K562 (cell line): ENCODE measurements around the gene PAN2. TPM values are rescaled to one million over a fixed set of nuclear protein-coding genes. Genes with fewer than 3 reads are reported as not detected.

ENCODE experiments used
- CEBPG ChIP-seq, 3 experiments: fragments of 200-800 bp in 1 of 3; sonication (Bioruptor generic) in 1 of 3; sonication (generic) in 1 of 3; formaldehyde crosslinking in 1 of 3; IDR thresholded peaks in 2 of 3; conservative IDR thresholded peaks in 1 of 3; 2 replicates each; pipeline versions ENCODE4 v1.6.1 to v1.8.0; 2016 to 2022; ENCODE audit warnings: missing compliant biosample characterization in 2 of 3, missing genetic modification characterization in 2 of 3, mild to moderate bottlenecking in 1 of 3, missing genetic modification reagents in 1 of 3
- DACH1 ChIP-seq: fragments of 450-650 bp; IDR thresholded peaks from 2 replicates; pipeline ENCODE4 v1.6.1; 2018; ENCODE audit not compliant: partially characterized antibody
- EGR1 ChIP-seq: fragments of 450-650 bp; conservative IDR thresholded peaks from 2 replicates; pipeline ENCODE4 v1.6.1; 2017; ENCODE audit warnings: mild to moderate bottlenecking
- GATAD2A ChIP-seq: fragments of 450-650 bp; IDR thresholded peaks from 2 replicates; pipeline ENCODE4 v1.6.1; 2017
- KLF6 ChIP-seq: fragments of 250-450 bp; sonication (Bioruptor Pico); IDR thresholded peaks from 2 replicates; pipeline ENCODE4 v1.4.0; 2020; ENCODE audit warnings: mild to moderate bottlenecking, moderate library complexity, borderline replicate concordance
- MAFF ChIP-seq: IDR thresholded peaks from 2 replicates; pipeline ENCODE4 v1.6.1; 2012; ENCODE audit warnings: low read length, improper control_type of control experiment
- NRF1 ChIP-seq, 2 experiments: fragments of 450-650 bp; IDR thresholded peaks in 1 of 2; conservative IDR thresholded peaks in 1 of 2; 2 replicates each; pipeline ENCODE4 v1.6.1; 2014; ENCODE audit warnings: mild to moderate bottlenecking in 2 of 2
- PHF8 ChIP-seq: fragments of 200-600 bp; sonication (generic); IDR thresholded peaks from 2 replicates; pipeline ENCODE4 v1.6.1; 2012; ENCODE audit warnings: mixed run types, mild to moderate bottlenecking, inconsistent platforms, low read length, moderate library complexity, borderline replicate concordance
- SRF ChIP-seq, 2 experiments: fragments of 250-450, 450-650 bp in 1 of 2; sonication (Bioruptor Pico) in 1 of 2; sonication (generic) in 1 of 2; formaldehyde crosslinking; IDR thresholded peaks; 2 replicates each; pipeline versions ENCODE4 v1.5.0 to v1.5.1; 2020 to 2022; ENCODE audit warnings: mild to moderate bottlenecking in 1 of 2, missing genetic modification reagents in 1 of 2
- STAT5B ChIP-seq: fragments of 250-450 bp; sonication (Bioruptor Pico); IDR thresholded peaks from 2 replicates; pipeline ENCODE4 v1.8.0; 2021; ENCODE audit warnings: mild to moderate bottlenecking, inconsistent platforms
- ZNF445 ChIP-seq: fragments of 250-450 bp; sonication (Bioruptor Pico); IDR thresholded peaks from 2 replicates; pipeline ENCODE4 v1.4.0; 2020; ENCODE audit warnings: low read depth, mild to moderate bottlenecking, moderate library complexity
- ZNF57 ChIP-seq: fragments of 450-650 bp; formaldehyde crosslinking; IDR thresholded peaks from 2 replicates; pipeline ENCODE4 v1.4.0; 2020; ENCODE audit warnings: mild to moderate bottlenecking, moderate library complexity
- ZNF583 ChIP-seq: fragments of 250-450 bp; sonication (Bioruptor Pico); IDR thresholded peaks from 2 replicates; pipeline ENCODE4 v1.4.0; 2020
- ZNF830 ChIP-seq: fragments of 250-450 bp; sonication (Bioruptor Pico); IDR thresholded peaks from 2 replicates; pipeline ENCODE4 v1.5.0; 2021; ENCODE audit warnings: mild to moderate bottlenecking
- polyA plus RNA-seq, 8 experiments: library from polyadenylated mRNA; depleted of rRNA in 4 of 8; stranded (reverse) in 5 of 8; unstranded in 3 of 8; fragments of >200 nt; fragmentation: Nextera tagmentation in 2 of 8; fragmentation: Illumina TruSeq in 1 of 8; extraction: Ambion mirVana in 2 of 8; extraction: Trizol in 1 of 8; gene quantifications; 2 replicates each; pipeline versions ENCODE4 v1.2.1 to v1.2.3, GENCODE V29; 2011 to 2014; ENCODE audit warnings: inconsistent platforms in 1 of 8, missing spikeins in 1 of 8
- total RNA-seq, 7 experiments: library from RNA; depleted of rRNA in 6 of 7; stranded (reverse); fragments of >200 nt in 6 of 7; fragmentation: Illumina TruSeq in 2 of 7; extraction: Trizol in 2 of 7; gene quantifications; 2 replicates each; pipeline versions ENCODE4 v1.2.1 to v1.2.3, GENCODE V29; 2011 to 2021; ENCODE audit warnings: low replicate concordance in 1 of 7
- TF ChIP-seq, protein P1 (sequence below): fragments of 200-800 bp; sonication (Bioruptor generic); IDR thresholded peaks from 2 replicates; pipeline ENCODE4 v1.6.1; 2017; ENCODE audit warnings: missing genetic modification characterization, missing compliant biosample characterization
- TF ChIP-seq, protein P2 (sequence below): fragments of 450-650 bp; IDR thresholded peaks from 2 replicates; pipeline ENCODE4 v1.6.1; 2016; ENCODE audit warnings: mild to moderate bottlenecking
- TF ChIP-seq, protein P3 (sequence below): sonication (generic); formaldehyde crosslinking; IDR thresholded peaks from 2 replicates; pipeline ENCODE4 v1.8.0; 2023; ENCODE audit warnings: mild to moderate bottlenecking, missing genetic modification reagents
- TF ChIP-seq, protein P4 (sequence below): sonication (generic); formaldehyde crosslinking; IDR thresholded peaks from 2 replicates; pipeline ENCODE4 v1.4.0; 2020; ENCODE audit warnings: mild to moderate bottlenecking, missing genetic modification reagents

PAN2 gene
- total and polyA plus RNA-seq, 9 of the 15 experiments (the other 6 are each of a cell fraction or from before 2014, with no cell fraction given), result 15.0 to 66.1 (median 25.9) TPM

DNA sequence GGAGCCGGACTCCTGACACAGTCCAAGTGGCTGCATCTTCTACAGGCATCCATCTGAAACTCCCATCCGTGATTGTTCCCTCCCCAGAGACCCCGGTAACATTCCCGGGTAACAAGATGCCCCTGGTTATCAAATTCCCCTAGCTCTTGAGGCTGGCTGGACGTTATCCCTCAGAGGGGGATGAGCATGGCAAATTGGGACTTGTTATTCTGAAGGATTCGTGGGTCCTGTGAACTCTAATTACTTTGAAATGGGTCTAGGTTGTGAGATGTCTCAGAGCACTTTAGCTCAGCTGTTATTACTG lies 642 bp upstream of the PAN2 start (continued):
- TF ChIP-seq, protein P1, sequence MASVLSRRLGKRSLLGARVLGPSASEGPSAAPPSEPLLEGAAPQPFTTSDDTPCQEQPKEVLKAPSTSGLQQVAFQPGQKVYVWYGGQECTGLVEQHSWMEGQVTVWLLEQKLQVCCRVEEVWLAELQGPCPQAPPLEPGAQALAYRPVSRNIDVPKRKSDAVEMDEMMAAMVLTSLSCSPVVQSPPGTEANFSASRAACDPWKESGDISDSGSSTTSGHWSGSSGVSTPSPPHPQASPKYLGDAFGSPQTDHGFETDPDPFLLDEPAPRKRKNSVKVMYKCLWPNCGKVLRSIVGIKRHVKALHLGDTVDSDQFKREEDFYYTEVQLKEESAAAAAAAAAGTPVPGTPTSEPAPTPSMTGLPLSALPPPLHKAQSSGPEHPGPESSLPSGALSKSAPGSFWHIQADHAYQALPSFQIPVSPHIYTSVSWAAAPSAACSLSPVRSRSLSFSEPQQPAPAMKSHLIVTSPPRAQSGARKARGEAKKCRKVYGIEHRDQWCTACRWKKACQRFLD (CRISPR knock-in tag), result 0 out of 2 replicates have a peak, but pooled peaks have one; percentile 1
- TF ChIP-seq ZNF583 (CRISPR knock-in tag) (no peak), CEBPG (CRISPR knock-in tag; IDR thresholded peaks at IDR 0.05) (no peak), CEBPG (tag; conservative IDR thresholded peaks at IDR 0.05 in 1 of 2, IDR thresholded peaks at IDR 0.05 in 1 of 2) (no peak), SRF (CRISPR knock-in tag; IDR thresholded peaks at IDR 0.05) (peak in 1 of 2 experiments; percentile 28; a peak in 1 of 4 replicates), ZNF57 (CRISPR knock-in tag) (peak; percentile 60; the same call in 1 of the 2 replicates), GATAD2A (no peak), MAFF (no peak), STAT5B (CRISPR knock-in tag) (no peak), NRF1 (conservative IDR thresholded peaks at IDR 0.05 in 1 of 2, IDR thresholded peaks at IDR 0.05 in 1 of 2) (no peak), KLF6 (0 out of 2 replicates have a peak, but pooled peaks have one; percentile 15), EGR1 (no peak), PHF8 (no peak), DACH1 (no peak), ZNF445 (CRISPR knock-in tag) (no peak), ZNF830 (CRISPR knock-in tag) (no peak)
- TF ChIP-seq, protein P2, sequence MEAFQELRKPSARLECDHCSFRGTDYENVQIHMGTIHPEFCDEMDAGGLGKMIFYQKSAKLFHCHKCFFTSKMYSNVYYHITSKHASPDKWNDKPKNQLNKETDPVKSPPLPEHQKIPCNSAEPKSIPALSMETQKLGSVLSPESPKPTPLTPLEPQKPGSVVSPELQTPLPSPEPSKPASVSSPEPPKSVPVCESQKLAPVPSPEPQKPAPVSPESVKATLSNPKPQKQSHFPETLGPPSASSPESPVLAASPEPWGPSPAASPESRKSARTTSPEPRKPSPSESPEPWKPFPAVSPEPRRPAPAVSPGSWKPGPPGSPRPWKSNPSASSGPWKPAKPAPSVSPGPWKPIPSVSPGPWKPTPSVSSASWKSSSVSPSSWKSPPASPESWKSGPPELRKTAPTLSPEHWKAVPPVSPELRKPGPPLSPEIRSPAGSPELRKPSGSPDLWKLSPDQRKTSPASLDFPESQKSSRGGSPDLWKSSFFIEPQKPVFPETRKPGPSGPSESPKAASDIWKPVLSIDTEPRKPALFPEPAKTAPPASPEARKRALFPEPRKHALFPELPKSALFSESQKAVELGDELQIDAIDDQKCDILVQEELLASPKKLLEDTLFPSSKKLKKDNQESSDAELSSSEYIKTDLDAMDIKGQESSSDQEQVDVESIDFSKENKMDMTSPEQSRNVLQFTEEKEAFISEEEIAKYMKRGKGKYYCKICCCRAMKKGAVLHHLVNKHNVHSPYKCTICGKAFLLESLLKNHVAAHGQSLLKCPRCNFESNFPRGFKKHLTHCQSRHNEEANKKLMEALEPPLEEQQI, result no peak
- TF ChIP-seq, protein P3, sequence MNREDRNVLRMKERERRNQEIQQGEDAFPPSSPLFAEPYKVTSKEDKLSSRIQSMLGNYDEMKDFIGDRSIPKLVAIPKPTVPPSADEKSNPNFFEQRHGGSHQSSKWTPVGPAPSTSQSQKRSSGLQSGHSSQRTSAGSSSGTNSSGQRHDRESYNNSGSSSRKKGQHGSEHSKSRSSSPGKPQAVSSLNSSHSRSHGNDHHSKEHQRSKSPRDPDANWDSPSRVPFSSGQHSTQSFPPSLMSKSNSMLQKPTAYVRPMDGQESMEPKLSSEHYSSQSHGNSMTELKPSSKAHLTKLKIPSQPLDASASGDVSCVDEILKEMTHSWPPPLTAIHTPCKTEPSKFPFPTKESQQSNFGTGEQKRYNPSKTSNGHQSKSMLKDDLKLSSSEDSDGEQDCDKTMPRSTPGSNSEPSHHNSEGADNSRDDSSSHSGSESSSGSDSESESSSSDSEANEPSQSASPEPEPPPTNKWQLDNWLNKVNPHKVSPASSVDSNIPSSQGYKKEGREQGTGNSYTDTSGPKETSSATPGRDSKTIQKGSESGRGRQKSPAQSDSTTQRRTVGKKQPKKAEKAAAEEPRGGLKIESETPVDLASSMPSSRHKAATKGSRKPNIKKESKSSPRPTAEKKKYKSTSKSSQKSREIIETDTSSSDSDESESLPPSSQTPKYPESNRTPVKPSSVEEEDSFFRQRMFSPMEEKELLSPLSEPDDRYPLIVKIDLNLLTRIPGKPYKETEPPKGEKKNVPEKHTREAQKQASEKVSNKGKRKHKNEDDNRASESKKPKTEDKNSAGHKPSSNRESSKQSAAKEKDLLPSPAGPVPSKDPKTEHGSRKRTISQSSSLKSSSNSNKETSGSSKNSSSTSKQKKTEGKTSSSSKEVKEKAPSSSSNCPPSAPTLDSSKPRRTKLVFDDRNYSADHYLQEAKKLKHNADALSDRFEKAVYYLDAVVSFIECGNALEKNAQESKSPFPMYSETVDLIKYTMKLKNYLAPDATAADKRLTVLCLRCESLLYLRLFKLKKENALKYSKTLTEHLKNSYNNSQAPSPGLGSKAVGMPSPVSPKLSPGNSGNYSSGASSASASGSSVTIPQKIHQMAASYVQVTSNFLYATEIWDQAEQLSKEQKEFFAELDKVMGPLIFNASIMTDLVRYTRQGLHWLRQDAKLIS (CRISPR knock-in tag), result peak; percentile 82
- TF ChIP-seq, protein P4, sequence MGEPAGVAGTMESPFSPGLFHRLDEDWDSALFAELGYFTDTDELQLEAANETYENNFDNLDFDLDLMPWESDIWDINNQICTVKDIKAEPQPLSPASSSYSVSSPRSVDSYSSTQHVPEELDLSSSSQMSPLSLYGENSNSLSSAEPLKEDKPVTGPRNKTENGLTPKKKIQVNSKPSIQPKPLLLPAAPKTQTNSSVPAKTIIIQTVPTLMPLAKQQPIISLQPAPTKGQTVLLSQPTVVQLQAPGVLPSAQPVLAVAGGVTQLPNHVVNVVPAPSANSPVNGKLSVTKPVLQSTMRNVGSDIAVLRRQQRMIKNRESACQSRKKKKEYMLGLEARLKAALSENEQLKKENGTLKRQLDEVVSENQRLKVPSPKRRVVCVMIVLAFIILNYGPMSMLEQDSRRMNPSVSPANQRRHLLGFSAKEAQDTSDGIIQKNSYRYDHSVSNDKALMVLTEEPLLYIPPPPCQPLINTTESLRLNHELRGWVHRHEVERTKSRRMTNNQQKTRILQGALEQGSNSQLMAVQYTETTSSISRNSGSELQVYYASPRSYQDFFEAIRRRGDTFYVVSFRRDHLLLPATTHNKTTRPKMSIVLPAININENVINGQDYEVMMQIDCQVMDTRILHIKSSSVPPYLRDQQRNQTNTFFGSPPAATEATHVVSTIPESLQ, result no peak
